GM12878 (cell line): ENCODE measurements around the gene CDK15. TPM values are rescaled to one million over a fixed set of nuclear protein-coding genes. Genes with fewer than 3 reads are reported as not detected.

ENCODE experiments used
- ATAC-seq: fragments of 200-7000 bp; cut with Tn5 transposase; 3 replicates; pipeline ENCODE4 v1.9.1; 2020; ENCODE audit warnings: mild to moderate bottlenecking, moderate library complexity
- BruUV-seq: library from RNA; stranded (reverse); fragments of 400-500 nt; replicated peaks from 2 replicates; lab custom pipeline; 2021; lab: Mats Ljungman, UMichigan
- CTCF ChIA-PET: fragments of 300-600 bp; sonication (Branson Sonifier 250); formaldehyde crosslinking; extraction: SDS; loops from one replicate; lab custom pipeline; 2021; ENCODE audit warnings: inconsistent platforms; lab: Yijun Ruan, JAX
- POLR2A ChIA-PET: fragments of 350-600 bp; formaldehyde crosslinking; extraction: SDS; loops from one replicate; lab custom pipeline; 2021; ENCODE audit warnings: inconsistent platforms; lab: Charles Lee
- RAD21 ChIA-PET: fragments of 300-600 bp; sonication (Branson Sonifier 250); formaldehyde crosslinking; loops from one replicate; lab custom pipeline; 2023; ENCODE audit warnings: antibody characterized with exemption; ENCODE audit not compliant: unreplicated experiment; lab: Charles Lee
- SMC1A ChIA-PET: fragments of 300-600 bp; sonication (Branson Sonifier 250); formaldehyde crosslinking; loops from one replicate; lab custom pipeline; 2023; ENCODE audit not compliant: unreplicated experiment, uncharacterized antibody; lab: Charles Lee
- DNase-seq: peaks from one replicate; pipeline ENCODE4 v3.0.0-alpha.2; 2011; ENCODE audit warnings: low read depth, low spot score
- FAIRE-seq: peaks from 3 replicates; lab custom pipeline; 2011; peaks lifted over from hg19 to GRCh38; lab: Jason Lieb, UNC
- H2AFZ ChIP-seq: 2 replicates; pipeline ENCODE4 v1.6.0; 2011; ENCODE audit warnings: low read depth, low read length, control low read depth; ENCODE audit not compliant: control insufficient read depth
- H3K27ac ChIP-seq: 2 replicates; pipeline ENCODE4 v1.5.1; 2011; ENCODE audit warnings: control low read depth; ENCODE audit not compliant: control insufficient read depth, insufficient read depth
- H3K27me3 ChIP-seq, 2 experiments: replicated peaks in 1 of 2; 2 replicates each; pipeline versions ENCODE4 v1.6.0 to v1.6.1; 2011; ENCODE audit warnings: low read length in 1 of 2; ENCODE audit not compliant: control insufficient read depth in 2 of 2, insufficient read depth in 2 of 2
- H3K36me3 ChIP-seq, 2 experiments: 2 replicates each; pipeline ENCODE4 v1.5.1; 2011; ENCODE audit warnings: low read length in 1 of 2; ENCODE audit not compliant: control insufficient read depth in 2 of 2, insufficient read depth in 2 of 2
- H3K4me1 ChIP-seq: 2 replicates; pipeline ENCODE4 v1.6.1; 2011; ENCODE audit warnings: mild to moderate bottlenecking, low read length, moderate library complexity, mixed read lengths; ENCODE audit not compliant: control insufficient read depth, insufficient read depth
- H3K4me2 ChIP-seq: 2 replicates; pipeline ENCODE4 v1.6.0; 2011; ENCODE audit warnings: control low read depth; ENCODE audit not compliant: control insufficient read depth, insufficient read depth
- H3K4me3 ChIP-seq: fragments of 200-600 bp; sonication (generic); 2 replicates; pipeline ENCODE4 v1.5.1; 2016
- H3K79me2 ChIP-seq: 2 replicates; pipeline ENCODE4 v1.6.0; 2011; ENCODE audit warnings: low read length; ENCODE audit not compliant: control insufficient read depth, insufficient read depth
- H3K9ac ChIP-seq: 2 replicates; pipeline ENCODE4 v1.8.0; 2011; ENCODE audit warnings: low read length, control low read depth, mixed read lengths; ENCODE audit not compliant: control insufficient read depth, insufficient read depth
- H3K9me3 ChIP-seq: replicated peaks from 3 replicates; pipeline ENCODE4 v1.5.1; 2011; ENCODE audit warnings: mild to moderate bottlenecking, low read length; ENCODE audit not compliant: control insufficient read depth, insufficient read depth
- H4K20me1 ChIP-seq: 2 replicates; pipeline ENCODE4 v1.6.0; 2011; ENCODE audit not compliant: control insufficient read depth, insufficient read depth
- ATF7 ChIP-seq: fragments of 450-650 bp; IDR thresholded peaks from 2 replicates; pipeline ENCODE4 v1.6.1; 2016; ENCODE audit warnings: low read depth, mild to moderate bottlenecking
- BRCA1 ChIP-seq: IDR thresholded peaks from 2 replicates; pipeline ENCODE4 v1.6.1; 2011; ENCODE audit warnings: low read depth, low read length, improper control_type of control experiment
- KDM1A ChIP-seq: fragments of 200-600 bp; sonication (generic); IDR thresholded peaks from 2 replicates; pipeline ENCODE4 v1.6.1; 2016; ENCODE audit warnings: borderline replicate concordance
- NR2C1 ChIP-seq: fragments of 450-650 bp; IDR thresholded peaks from 2 replicates; pipeline ENCODE4 v1.6.1; 2017; ENCODE audit warnings: antibody characterized with exemption, mild to moderate bottlenecking, moderate library complexity
- NRF1 ChIP-seq: conservative IDR thresholded peaks from 2 replicates; pipeline ENCODE4 v1.6.1; 2011; ENCODE audit warnings: mild to moderate bottlenecking, low read depth, low read length, improper control_type of control experiment
- SMARCA5 ChIP-seq: fragments of 450-650 bp; IDR thresholded peaks from 2 replicates; pipeline ENCODE4 v1.6.1; 2017; ENCODE audit warnings: mild to moderate bottlenecking
- STAT3 ChIP-seq: IDR thresholded peaks from 2 replicates; pipeline ENCODE4 v1.6.1; 2011; ENCODE audit warnings: low read depth, low read length, improper control_type of control experiment
- ZNF622 ChIP-seq: fragments of 450-650 bp; IDR thresholded peaks from 2 replicates; pipeline ENCODE4 v1.6.1; 2017; ENCODE audit warnings: mild to moderate bottlenecking, inconsistent platforms
- WGBS: methylation state at CpG from one replicate; pipeline ENCODE4 v1.1.6; 2016; ENCODE audit warnings: low lambda C conversion rate; ENCODE audit not compliant: insufficient replicate concordance, insufficient coverage; ENCODE audit errors: missing lambda C conversion rate; 5-methylcytosine and 5-hydroxymethylcytosine counted together
- in situ Hi-C: fragments of 300-500 bp; cut with MboI; formaldehyde crosslinking; loops from 9 replicates; pipeline ENCODE4 v1.14.3; 2018; ENCODE audit warnings: mixed read lengths
- intact Hi-C: fragments of 100-400 bp; cut with micrococcal nuclease; formaldehyde crosslinking; loops from one replicate; pipeline ENCODE4 v1.14.2; 2022; ENCODE audit not compliant: unreplicated experiment
- polyA plus RNA-seq, 11 experiments: library from polyadenylated mRNA; depleted of rRNA in 4 of 11; unstranded in 6 of 11; stranded (reverse) in 5 of 11; fragments of >200 nt; fragmentation: Nextera tagmentation in 4 of 11; fragmentation: Illumina TruSeq in 1 of 11; extraction: Ambion mirVana in 4 of 11; extraction: Trizol in 1 of 11; gene quantifications; 1 replicate in 1 of 11; 2 replicates in 10 of 11; pipeline versions ENCODE4 v1.2.1 to v1.2.3, GENCODE V29; 2011 to 2016; ENCODE audit warnings: inconsistent platforms in 2 of 11, missing spikeins in 2 of 11, low read depth in 1 of 11
- total RNA-seq, 4 experiments: library from RNA; depleted of rRNA in 3 of 4; stranded (reverse); fragments of >200 nt in 3 of 4; fragmentation: Illumina TruSeq in 1 of 4; extraction: Trizol in 1 of 4; gene quantifications; 2 replicates each; pipeline versions ENCODE4 v1.2.1 to v1.2.3, GENCODE V29; 2013 to 2021
- TF ChIP-seq, protein P1 (sequence below): fragments of 450-650 bp; IDR thresholded peaks from 2 replicates; pipeline ENCODE4 v1.6.1; 2018; ENCODE audit warnings: mild to moderate bottlenecking, low read depth, moderate library complexity; ENCODE audit not compliant: partially characterized antibody
- TF ChIP-seq, protein P2 (sequence below): fragments of 450-650 bp; IDR thresholded peaks from 2 replicates; pipeline ENCODE4 v1.6.1; 2016; ENCODE audit warnings: mild to moderate bottlenecking, moderate library complexity, borderline replicate concordance
- TF ChIP-seq, protein P3 (sequence below): fragments of 450-650 bp; IDR thresholded peaks from 2 replicates; pipeline ENCODE4 v1.6.1; 2018; ENCODE audit warnings: borderline replicate concordance, mild to moderate bottlenecking; ENCODE audit not compliant: partially characterized antibody
- TF ChIP-seq, protein P4 (sequence below): fragments of 150-350 bp; IDR thresholded peaks from 2 replicates; pipeline ENCODE4 v1.6.1; 2016; ENCODE audit warnings: low read depth, low read length

Gene CDK15
- total and polyA plus RNA-seq, 10 of the 15 experiments (the other 5 are each of a cell fraction or from before 2014, with no cell fraction given), result 0.01 to 0.04 TPM; not detected in 8

DNA sequence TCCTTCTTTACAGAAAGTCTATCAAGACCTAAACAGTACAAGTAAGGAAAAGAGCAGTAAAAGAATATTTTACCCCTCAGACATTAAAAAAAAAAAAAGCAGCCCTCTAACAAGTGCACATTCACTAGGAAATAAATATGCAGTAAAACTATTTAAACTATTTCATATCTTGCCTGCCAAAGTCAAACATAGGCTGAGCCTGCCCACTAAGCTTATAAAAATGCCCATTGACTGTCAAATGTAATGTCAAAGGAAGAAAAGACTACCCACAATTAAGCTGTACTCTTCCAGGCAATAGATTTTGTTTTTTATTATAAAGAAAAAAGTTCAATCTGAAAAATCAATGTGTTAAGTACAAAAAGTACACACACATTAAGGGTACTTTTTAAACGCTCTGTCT, 37.4 kb upstream of the CDK15 start:
- Histone ChIP-seq H3K27ac (no peak overlapping the region), H3K36me3 (no peaks in the 10 kb centered on the region), H3K27me3 (no peaks in the 10 kb centered on the region), H3K4me1 (no peaks in the 10 kb centered on the region), H3K4me2 (no peak overlapping the region), H3K9ac (no peak overlapping the region), H3K79me2 (no peaks in the 10 kb centered on the region), H4K20me1 (no peaks in the 10 kb centered on the region), H3K9me3 (no peaks in the 10 kb centered on the region), H3K4me3 (no peak overlapping the region), H2AFZ (no peak overlapping the region)
- SMC1A ChIA-PET, result interaction anchor here (1.3 kb wide), 1 partner anchor 123 kb away, joined by 3 read pairs; no protein-coding TSS in a partner anchor
- FAIRE-seq (no peak), DNase-seq (no peak), ATAC-seq (no peak)
- no TSS peak for BruUV-seq
- RAD21 ChIA-PET, result no interaction called here
- POLR2A ChIA-PET, result interaction anchor here (1.4 kb wide), 1 partner anchor 12 kb away, joined by 4 read pairs; the partner anchor contains the start of gene ALS2
- 100% methylated on average over 1 of the region's 1 CpG for WGBS
- intact Hi-C loops, result no loop called here
- in situ Hi-C loops, result no loop called here
- CTCF ChIA-PET, result interaction anchor here (2.5 kb wide), 1 partner anchor 9 kb away, joined by 12 read pairs; no protein-coding TSS in a partner anchor
- TF ChIP-seq, protein P1, sequence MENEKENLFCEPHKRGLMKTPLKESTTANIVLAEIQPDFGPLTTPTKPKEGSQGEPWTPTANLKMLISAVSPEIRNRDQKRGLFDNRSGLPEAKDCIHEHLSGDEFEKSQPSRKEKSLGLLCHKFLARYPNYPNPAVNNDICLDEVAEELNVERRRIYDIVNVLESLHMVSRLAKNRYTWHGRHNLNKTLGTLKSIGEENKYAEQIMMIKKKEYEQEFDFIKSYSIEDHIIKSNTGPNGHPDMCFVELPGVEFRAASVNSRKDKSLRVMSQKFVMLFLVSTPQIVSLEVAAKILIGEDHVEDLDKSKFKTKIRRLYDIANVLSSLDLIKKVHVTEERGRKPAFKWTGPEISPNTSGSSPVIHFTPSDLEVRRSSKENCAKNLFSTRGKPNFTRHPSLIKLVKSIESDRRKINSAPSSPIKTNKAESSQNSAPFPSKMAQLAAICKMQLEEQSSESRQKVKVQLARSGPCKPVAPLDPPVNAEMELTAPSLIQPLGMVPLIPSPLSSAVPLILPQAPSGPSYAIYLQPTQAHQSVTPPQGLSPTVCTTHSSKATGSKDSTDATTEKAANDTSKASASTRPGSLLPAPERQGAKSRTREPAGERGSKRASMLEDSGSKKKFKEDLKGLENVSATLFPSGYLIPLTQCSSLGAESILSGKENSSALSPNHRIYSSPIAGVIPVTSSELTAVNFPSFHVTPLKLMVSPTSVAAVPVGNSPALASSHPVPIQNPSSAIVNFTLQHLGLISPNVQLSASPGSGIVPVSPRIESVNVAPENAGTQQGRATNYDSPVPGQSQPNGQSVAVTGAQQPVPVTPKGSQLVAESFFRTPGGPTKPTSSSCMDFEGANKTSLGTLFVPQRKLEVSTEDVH, result no peak
- TF ChIP-seq STAT3, result no peak
- TF ChIP-seq, protein P2, sequence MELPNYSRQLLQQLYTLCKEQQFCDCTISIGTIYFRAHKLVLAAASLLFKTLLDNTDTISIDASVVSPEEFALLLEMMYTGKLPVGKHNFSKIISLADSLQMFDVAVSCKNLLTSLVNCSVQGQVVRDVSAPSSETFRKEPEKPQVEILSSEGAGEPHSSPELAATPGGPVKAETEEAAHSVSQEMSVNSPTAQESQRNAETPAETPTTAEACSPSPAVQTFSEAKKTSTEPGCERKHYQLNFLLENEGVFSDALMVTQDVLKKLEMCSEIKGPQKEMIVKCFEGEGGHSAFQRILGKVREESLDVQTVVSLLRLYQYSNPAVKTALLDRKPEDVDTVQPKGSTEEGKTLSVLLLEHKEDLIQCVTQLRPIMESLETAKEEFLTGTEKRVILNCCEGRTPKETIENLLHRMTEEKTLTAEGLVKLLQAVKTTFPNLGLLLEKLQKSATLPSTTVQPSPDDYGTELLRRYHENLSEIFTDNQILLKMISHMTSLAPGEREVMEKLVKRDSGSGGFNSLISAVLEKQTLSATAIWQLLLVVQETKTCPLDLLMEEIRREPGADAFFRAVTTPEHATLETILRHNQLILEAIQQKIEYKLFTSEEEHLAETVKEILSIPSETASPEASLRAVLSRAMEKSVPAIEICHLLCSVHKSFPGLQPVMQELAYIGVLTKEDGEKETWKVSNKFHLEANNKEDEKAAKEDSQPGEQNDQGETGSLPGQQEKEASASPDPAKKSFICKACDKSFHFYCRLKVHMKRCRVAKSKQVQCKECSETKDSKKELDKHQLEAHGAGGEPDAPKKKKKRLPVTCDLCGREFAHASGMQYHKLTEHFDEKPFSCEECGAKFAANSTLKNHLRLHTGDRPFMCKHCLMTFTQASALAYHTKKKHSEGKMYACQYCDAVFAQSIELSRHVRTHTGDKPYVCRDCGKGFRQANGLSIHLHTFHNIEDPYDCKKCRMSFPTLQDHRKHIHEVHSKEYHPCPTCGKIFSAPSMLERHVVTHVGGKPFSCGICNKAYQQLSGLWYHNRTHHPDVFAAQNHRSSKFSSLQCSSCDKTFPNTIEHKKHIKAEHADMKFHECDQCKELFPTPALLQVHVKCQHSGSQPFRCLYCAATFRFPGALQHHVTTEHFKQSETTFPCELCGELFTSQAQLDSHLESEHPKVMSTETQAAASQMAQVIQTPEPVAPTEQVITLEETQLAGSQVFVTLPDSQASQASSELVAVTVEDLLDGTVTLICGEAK, result no peak
- no peak for TF ChIP-seq NR2C1
- TF ChIP-seq KDM1A, result no peak
- no peak for TF ChIP-seq ATF7
- no peak for TF ChIP-seq BRCA1
- no peak for TF ChIP-seq SMARCA5
- TF ChIP-seq, protein P3, sequence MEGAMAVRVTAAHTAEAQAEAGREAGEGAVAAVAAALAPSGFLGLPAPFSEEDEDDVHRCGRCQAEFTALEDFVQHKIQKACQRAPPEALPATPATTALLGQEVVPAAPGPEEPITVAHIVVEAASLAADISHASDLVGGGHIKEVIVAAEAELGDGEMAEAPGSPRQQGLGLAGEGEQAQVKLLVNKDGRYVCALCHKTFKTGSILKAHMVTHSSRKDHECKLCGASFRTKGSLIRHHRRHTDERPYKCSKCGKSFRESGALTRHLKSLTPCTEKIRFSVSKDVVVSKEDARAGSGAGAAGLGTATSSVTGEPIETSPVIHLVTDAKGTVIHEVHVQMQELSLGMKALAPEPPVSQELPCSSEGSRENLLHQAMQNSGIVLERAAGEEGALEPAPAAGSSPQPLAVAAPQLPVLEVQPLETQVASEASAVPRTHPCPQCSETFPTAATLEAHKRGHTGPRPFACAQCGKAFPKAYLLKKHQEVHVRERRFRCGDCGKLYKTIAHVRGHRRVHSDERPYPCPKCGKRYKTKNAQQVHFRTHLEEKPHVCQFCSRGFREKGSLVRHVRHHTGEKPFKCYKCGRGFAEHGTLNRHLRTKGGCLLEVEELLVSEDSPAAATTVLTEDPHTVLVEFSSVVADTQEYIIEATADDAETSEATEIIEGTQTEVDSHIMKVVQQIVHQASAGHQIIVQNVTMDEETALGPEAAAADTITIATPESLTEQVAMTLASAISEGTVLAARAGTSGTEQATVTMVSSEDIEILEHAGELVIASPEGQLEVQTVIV, result no peak
- no peak for TF ChIP-seq ZNF622
- no peak for TF ChIP-seq NRF1
- TF ChIP-seq, protein P4, sequence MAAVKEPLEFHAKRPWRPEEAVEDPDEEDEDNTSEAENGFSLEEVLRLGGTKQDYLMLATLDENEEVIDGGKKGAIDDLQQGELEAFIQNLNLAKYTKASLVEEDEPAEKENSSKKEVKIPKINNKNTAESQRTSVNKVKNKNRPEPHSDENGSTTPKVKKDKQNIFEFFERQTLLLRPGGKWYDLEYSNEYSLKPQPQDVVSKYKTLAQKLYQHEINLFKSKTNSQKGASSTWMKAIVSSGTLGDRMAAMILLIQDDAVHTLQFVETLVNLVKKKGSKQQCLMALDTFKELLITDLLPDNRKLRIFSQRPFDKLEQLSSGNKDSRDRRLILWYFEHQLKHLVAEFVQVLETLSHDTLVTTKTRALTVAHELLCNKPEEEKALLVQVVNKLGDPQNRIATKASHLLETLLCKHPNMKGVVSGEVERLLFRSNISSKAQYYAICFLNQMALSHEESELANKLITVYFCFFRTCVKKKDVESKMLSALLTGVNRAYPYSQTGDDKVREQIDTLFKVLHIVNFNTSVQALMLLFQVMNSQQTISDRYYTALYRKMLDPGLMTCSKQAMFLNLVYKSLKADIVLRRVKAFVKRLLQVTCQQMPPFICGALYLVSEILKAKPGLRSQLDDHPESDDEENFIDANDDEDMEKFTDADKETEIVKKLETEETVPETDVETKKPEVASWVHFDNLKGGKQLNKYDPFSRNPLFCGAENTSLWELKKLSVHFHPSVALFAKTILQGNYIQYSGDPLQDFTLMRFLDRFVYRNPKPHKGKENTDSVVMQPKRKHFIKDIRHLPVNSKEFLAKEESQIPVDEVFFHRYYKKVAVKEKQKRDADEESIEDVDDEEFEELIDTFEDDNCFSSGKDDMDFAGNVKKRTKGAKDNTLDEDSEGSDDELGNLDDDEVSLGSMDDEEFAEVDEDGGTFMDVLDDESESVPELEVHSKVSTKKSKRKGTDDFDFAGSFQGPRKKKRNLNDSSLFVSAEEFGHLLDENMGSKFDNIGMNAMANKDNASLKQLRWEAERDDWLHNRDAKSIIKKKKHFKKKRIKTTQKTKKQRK, result no peak
